ENCODE results near the gene OLA1.

GRCh38 chr2:174070281-174070680 lies 178.1 kb downstream of the OLA1 start:
- TF ChIP-seq ZNF563 (CRISPR knock-in tag; IDR thresholded peaks at IDR 0.05) (no peak), JUNB (CRISPR knock-in tag; IDR thresholded peaks at IDR 0.05; ENCODE audit: borderline replicate concordance) (no peak), HCFC1 (IDR thresholded peaks at IDR 0.05; ENCODE audit: low read depth, low read length) (no peak), DPF2 (CRISPR knock-in tag; IDR thresholded peaks at IDR 0.05; ENCODE audit: borderline replicate concordance, low read depth) (no peak), FOXM1 (CRISPR knock-in tag; IDR thresholded peaks at IDR 0.05) (no peak), ZNF530 (CRISPR knock-in tag; IDR thresholded peaks at IDR 0.05; ENCODE audit: low read depth) (no peak), ZNF143 (CRISPR knock-in tag; IDR thresholded peaks at IDR 0.05) (no peak), BCLAF1 (IDR thresholded peaks at IDR 0.05) (no peak), E2F5 (CRISPR knock-in tag; conservative IDR thresholded peaks at IDR 0.05) (no peak), KLF13 (CRISPR knock-in tag; IDR thresholded peaks at IDR 0.05) (no peak)
- TF ChIP-seq, protein P1, sequence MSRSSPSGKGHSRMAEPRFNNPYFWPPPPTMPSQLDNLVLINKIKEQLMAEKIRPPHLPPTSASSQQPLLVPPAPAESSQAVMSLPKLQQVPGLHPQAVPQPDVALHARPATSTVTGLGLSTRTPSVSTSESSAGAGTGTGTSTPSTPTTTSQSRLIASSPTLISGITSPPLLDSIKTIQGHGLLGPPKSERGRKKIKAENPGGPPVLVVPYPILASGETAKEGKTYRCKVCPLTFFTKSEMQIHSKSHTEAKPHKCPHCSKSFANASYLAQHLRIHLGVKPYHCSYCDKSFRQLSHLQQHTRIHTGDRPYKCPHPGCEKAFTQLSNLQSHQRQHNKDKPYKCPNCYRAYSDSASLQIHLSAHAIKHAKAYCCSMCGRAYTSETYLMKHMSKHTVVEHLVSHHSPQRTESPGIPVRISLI (CRISPR knock-in tag; IDR thresholded peaks at IDR 0.05; ENCODE audit: borderline replicate concordance): no peak
- TF ChIP-seq, protein P2, sequence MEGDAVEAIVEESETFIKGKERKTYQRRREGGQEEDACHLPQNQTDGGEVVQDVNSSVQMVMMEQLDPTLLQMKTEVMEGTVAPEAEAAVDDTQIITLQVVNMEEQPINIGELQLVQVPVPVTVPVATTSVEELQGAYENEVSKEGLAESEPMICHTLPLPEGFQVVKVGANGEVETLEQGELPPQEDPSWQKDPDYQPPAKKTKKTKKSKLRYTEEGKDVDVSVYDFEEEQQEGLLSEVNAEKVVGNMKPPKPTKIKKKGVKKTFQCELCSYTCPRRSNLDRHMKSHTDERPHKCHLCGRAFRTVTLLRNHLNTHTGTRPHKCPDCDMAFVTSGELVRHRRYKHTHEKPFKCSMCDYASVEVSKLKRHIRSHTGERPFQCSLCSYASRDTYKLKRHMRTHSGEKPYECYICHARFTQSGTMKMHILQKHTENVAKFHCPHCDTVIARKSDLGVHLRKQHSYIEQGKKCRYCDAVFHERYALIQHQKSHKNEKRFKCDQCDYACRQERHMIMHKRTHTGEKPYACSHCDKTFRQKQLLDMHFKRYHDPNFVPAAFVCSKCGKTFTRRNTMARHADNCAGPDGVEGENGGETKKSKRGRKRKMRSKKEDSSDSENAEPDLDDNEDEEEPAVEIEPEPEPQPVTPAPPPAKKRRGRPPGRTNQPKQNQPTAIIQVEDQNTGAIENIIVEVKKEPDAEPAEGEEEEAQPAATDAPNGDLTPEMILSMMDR (CRISPR knock-in tag; IDR thresholded peaks at IDR 0.05): no peak
- TF ChIP-seq, protein P3, sequence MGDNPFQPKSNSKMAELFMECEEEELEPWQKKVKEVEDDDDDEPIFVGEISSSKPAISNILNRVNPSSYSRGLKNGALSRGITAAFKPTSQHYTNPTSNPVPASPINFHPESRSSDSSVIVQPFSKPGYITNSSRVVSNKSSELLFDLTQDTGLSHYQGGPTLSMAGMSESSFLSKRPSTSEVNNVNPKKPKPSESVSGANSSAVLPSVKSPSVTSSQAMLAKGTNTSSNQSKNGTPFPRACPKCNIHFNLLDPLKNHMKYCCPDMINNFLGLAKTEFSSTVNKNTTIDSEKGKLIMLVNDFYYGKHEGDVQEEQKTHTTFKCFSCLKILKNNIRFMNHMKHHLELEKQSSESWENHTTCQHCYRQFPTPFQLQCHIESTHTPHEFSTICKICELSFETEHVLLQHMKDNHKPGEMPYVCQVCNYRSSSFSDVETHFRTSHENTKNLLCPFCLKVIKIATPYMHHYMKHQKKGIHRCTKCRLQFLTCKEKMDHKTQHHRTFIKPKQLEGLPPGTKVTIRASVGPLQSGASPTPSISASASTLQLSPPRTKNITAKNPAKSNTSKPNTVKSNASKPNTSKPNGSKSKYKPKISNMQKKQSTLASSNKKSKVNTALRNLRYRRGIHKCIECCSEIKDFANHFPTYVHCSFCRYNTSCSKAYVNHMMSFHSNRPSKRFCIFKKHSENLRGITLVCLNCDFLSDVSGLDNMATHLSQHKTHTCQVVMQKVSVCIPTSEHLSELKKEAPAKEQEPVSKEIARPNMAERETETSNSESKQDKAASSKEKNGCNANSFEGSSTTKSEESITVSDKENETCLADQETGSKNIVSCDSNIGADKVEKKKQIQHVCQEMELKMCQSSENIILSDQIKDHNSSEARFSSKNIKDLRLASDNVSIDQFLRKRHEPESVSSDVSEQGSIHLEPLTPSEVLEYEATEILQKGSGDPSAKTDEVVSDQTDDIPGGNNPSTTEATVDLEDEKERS (CRISPR knock-in tag; IDR thresholded peaks at IDR 0.05): no peak
- TF ChIP-seq, protein P4, sequence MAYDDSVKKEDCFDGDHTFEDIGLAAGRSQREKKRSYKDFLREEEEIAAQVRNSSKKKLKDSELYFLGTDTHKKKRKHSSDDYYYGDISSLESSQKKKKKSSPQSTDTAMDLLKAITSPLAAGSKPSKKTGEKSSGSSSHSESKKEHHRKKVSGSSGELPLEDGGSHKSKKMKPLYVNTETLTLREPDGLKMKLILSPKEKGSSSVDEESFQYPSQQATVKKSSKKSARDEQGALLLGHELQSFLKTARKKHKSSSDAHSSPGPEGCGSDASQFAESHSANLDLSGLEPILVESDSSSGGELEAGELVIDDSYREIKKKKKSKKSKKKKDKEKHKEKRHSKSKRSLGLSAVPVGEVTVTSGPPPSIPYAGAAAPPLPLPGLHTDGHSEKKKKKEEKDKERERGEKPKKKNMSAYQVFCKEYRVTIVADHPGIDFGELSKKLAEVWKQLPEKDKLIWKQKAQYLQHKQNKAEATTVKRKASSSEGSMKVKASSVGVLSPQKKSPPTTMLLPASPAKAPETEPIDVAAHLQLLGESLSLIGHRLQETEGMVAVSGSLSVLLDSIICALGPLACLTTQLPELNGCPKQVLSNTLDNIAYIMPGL (CRISPR knock-in tag; IDR thresholded peaks at IDR 0.05; ENCODE audit: borderline replicate concordance in 1 of 2, low read depth in 1 of 2): no peak

Measured in HepG2 (cell line).